ENCODE measurements around the gene IL20RA. TPM values are rescaled to one million over a fixed set of nuclear protein-coding genes. Genes with fewer than 3 reads are reported as not detected.

The IL20RA gene
- total and polyA plus RNA-seq, 2 of the 8 experiments (the other 6 are each of a cell fraction or from before 2014, with no cell fraction given), result 1.3 to 1.7 TPM

DNA sequence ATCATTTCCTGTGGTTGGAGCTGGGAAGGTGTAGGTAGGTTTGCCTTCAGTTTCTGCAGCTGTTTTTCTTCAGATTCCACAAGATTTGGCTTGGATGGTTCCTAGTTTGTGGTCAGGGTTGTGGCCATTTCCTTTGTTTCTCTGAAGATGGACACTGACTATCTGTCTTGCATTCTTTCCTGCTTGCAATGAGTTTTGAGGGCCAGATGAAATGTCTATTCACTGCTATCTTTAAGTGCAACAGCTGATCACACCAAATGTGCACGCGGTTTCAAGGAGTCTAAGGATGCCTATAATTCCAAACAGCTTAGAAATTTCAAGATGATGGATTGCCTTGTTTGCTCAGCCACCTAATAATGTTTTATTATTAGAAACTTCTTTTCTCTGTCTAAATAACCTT, 28.4 kb downstream of the IL20RA start:
- H2BK5ac ChIP-seq (ENCODE audit: low read depth, low read length), result no peak overlapping the region
- FAIRE-seq (no peak), DNase-seq (ENCODE audit: low read depth in 1 of 2, low spot score in 2 of 2) (no peak)
- no peak overlapping the region for H3K4me2 ChIP-seq (ENCODE audit: insufficient read depth in 1 of 2, low read depth in 2 of 2, low read length in 2 of 2)
- H3K56ac ChIP-seq (replicated peaks; ENCODE audit: insufficient read length, low read depth, low read length), result no peak overlapping the region
- H3K4ac ChIP-seq (replicated peaks; ENCODE audit: insufficient read length, low read depth, low read length), result no peak overlapping the region
- WGBS, 2 experiments (ENCODE audit: extremely low coverage in 1 of 2, insufficient coverage in 1 of 2, insufficient read length in 1 of 2, insufficient replicate concordance in 2 of 2, low coverage in 1 of 2, low lambda C conversion rate in 2 of 2, missing lambda C conversion rate in 1 of 2), result 89% methylated on average over 2 of the region's 2 CpGs; no CpG with 5 or more reads in 1 of the 2 experiments
- H3K14ac ChIP-seq (ENCODE audit: insufficient read length), result no peak overlapping the region
- no peak overlapping the region for H4K8ac ChIP-seq (ENCODE audit: extremely low read depth, insufficient read depth, low read length)
- H3K4me3 ChIP-seq (ENCODE audit: extremely low read depth in 1 of 4, insufficient read depth in 2 of 4, low read depth in 3 of 4, low read length in 4 of 4), result no peak overlapping the region
- CTCF ChIA-PET (ENCODE audit: partially characterized antibody), result interaction anchor here (0.7 to 9.2 kb wide), 8 partner anchors 9 to 155 kb away, joined by 3 to 69 read pairs (median 3); no protein-coding TSS in a partner anchor
- H3K9me3 ChIP-seq (ENCODE audit: insufficient read depth in 2 of 2, low read depth in 1 of 2, low read length in 1 of 2), result peaks cover 0 to 6% of the 10 kb centered on the region in 2 experiments; a peak in 1 of 4 replicates
- POLR2A ChIA-PET (ENCODE audit: partially characterized antibody), result no interaction called here
- no peaks in the 10 kb centered on the region for H3K79me1 ChIP-seq (ENCODE audit: low read depth, low read length)
- no peaks in the 10 kb centered on the region for H3K36me3 ChIP-seq (ENCODE audit: control insufficient read depth in 2 of 4, insufficient read depth in 4 of 4, low read length in 3 of 4)
- no peak overlapping the region for H2BK12ac ChIP-seq (ENCODE audit: low read depth, low read length)
- H3K23ac ChIP-seq (ENCODE audit: insufficient read length), result no peak overlapping the region
- H2BK20ac ChIP-seq (ENCODE audit: low read length), result no peak overlapping the region
- no peaks in the 10 kb centered on the region for H3K79me2 ChIP-seq (ENCODE audit: control insufficient read depth in 1 of 2, insufficient read depth in 2 of 2, low read length in 2 of 2)
- TF ChIP-seq RBBP5 (IDR thresholded peaks at IDR 0.05; ENCODE audit: borderline replicate concordance, low read depth, low read length) (no peak), CTBP2 (IDR thresholded peaks at IDR 0.05; ENCODE audit: borderline replicate concordance, insufficient read depth, insufficient read length, low read length) (no peak), SP4 (IDR thresholded peaks at IDR 0.05; ENCODE audit: low read length) (no peak), KDM4A (IDR thresholded peaks at IDR 0.05; ENCODE audit: low read depth, low read length, severe bottlenecking) (no peak), MAFK (IDR thresholded peaks at IDR 0.05; ENCODE audit: low read depth, low read length) (no peak), SIN3A (conservative IDR thresholded peaks at IDR 0.05 in 1 of 2, IDR thresholded peaks at IDR 0.05 in 1 of 2; ENCODE audit: low read depth in 1 of 2, low read length in 2 of 2) (no peak), KDM1A (IDR thresholded peaks at IDR 0.05; ENCODE audit: borderline replicate concordance, low read length) (no peak)
- peaks cover 0 to 5% (median 0%) of the 10 kb centered on the region in 4 experiments; a peak in 1 of 7 replicates for H3K4me1 ChIP-seq (replicated peaks in 1 of 4; ENCODE audit: control insufficient read depth in 3 of 4, insufficient read depth in 4 of 4, low read length in 3 of 4)
- H3K18ac ChIP-seq (ENCODE audit: extremely low read depth, low read length), result no peak overlapping the region
- no peak overlapping the region for H2BK120ac ChIP-seq (replicated peaks; ENCODE audit: low read depth, low read length)
- H2AK5ac ChIP-seq (ENCODE audit: low read depth, low read length), result no peak overlapping the region
- H3K27ac ChIP-seq (ENCODE audit: low read depth, low read length), result no peak overlapping the region
- no peak overlapping the region for H4K91ac ChIP-seq (replicated peaks; ENCODE audit: insufficient read length, low read length)
- H4K20me1 ChIP-seq (replicated peaks in 1 of 2; ENCODE audit: control insufficient read depth in 1 of 2, insufficient read depth in 2 of 2, low read length in 2 of 2), result no peaks in the 10 kb centered on the region
- no peaks in the 10 kb centered on the region for H3K23me2 ChIP-seq (ENCODE audit: low read depth, low read length)
- H4K5ac ChIP-seq (ENCODE audit: insufficient read length, low read depth, low read length), result no peak overlapping the region
- no peak overlapping the region for H2AFZ ChIP-seq (ENCODE audit: low read length)
- H2BK15ac ChIP-seq (ENCODE audit: low read length), result no peak overlapping the region
- no peak overlapping the region for H3K9ac ChIP-seq (replicated peaks in 1 of 4; ENCODE audit: extremely low read depth in 1 of 4, low read depth in 3 of 4, low read length in 3 of 4)
- H3K27me3 ChIP-seq (replicated peaks in 1 of 4; ENCODE audit: control insufficient read depth in 3 of 4, extremely low read depth in 1 of 4, insufficient read depth in 3 of 4, low read length in 3 of 4), result no peaks in the 10 kb centered on the region
